22Rv1 (cell line): Measurements from ENCODE around the gene DLG4.

Experiments
- H3K27ac ChIP-seq: fragments of 450-650 bp; 2 replicates; pipeline ENCODE4 v1.5.1; 2017
- ZFX ChIP-seq: fragments of 450-650 bp; IDR thresholded peaks from 2 replicates; pipeline ENCODE4 v1.6.1; 2017; ENCODE audit warnings: antibody characterized with exemption, borderline replicate concordance
- TF ChIP-seq, protein P1 (sequence below): fragments of 450-650 bp; IDR thresholded peaks from 2 replicates; pipeline ENCODE4 v1.5.1; 2017; ENCODE audit warnings: mild to moderate bottlenecking

The DLG4 gene

DNA sequence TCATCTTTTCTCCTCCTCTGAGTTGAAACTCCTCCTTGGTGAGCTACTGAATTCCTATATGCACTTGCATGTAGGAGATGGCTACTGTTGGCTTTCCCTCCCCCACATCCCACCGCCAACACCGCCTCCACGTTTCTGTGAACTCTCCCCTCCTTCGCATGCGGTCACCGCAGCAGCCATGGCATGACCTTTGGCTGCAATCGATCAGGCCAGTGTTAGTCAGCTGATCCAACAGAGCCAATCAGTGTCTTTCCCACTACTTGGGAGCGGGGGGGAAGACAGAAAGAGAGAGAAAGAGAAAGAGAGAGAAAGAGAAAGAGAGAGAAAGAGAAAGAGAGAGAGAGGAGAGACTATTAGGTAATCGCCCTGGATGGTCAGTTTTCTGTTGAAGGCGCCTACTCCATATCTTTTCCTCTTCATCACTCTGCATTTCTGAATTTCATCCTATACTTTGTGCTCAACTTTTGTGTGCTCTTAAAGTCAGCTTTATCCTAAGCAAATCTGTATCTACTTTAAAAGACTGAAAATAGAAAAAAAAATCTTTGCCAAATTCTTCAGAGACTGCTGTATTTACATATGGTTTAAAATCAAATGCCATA lies 63.2 kb downstream of the DLG4 start:
- H3K27ac ChIP-seq, result no peak overlapping the region
- TF ChIP-seq, protein P1, sequence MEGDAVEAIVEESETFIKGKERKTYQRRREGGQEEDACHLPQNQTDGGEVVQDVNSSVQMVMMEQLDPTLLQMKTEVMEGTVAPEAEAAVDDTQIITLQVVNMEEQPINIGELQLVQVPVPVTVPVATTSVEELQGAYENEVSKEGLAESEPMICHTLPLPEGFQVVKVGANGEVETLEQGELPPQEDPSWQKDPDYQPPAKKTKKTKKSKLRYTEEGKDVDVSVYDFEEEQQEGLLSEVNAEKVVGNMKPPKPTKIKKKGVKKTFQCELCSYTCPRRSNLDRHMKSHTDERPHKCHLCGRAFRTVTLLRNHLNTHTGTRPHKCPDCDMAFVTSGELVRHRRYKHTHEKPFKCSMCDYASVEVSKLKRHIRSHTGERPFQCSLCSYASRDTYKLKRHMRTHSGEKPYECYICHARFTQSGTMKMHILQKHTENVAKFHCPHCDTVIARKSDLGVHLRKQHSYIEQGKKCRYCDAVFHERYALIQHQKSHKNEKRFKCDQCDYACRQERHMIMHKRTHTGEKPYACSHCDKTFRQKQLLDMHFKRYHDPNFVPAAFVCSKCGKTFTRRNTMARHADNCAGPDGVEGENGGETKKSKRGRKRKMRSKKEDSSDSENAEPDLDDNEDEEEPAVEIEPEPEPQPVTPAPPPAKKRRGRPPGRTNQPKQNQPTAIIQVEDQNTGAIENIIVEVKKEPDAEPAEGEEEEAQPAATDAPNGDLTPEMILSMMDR, result no peak
- TF ChIP-seq ZFX, result no peak

DNA sequence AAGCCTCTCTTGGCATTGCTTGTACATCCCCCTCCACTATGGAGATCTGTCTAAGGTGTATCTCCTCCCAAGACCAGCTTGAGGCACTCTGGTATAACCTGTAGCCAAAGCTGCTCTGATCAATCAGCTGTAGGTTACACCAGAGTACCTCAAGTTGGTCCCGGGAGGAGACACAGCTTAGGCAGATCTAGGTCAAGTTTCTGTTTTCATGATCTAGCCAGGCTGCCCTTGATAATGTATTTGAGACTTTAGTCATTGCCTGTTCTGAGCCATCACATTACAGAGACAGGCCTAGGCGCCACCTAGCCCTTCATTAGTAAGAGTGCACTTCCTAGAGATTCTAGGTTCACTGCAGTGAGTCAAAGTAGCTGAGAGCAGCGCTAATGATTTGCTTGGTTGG lies 71.9 kb downstream of the DLG4 start:
- H3K27ac ChIP-seq, result no peak overlapping the region

DNA sequence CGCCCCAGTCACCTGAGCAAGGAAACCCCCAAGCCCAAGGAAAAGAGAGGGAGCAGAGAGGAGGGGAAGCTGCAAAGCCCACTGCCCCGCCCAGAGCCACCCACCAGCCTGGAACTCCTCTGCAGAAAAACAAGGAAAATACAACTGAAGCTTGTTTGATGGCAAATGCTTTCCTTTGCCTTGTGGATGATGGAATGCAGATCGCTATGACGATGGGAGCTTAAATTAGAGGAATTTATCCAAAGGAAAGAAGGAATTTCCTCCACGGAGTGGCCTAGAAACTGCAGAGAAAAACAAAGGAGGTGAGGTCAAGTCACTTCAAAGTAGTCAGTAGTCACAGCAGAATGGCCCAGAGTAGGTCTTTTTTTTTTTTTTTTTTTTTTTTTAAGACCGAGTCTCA lies 73.5 kb downstream of the DLG4 start:
- H3K27ac ChIP-seq, result no peak overlapping the region
- TF ChIP-seq, protein P1, result no peak
- TF ChIP-seq ZFX, result no peak

More for the DNA sequence above, 71.9 kb downstream of the DLG4 start:
- TF ChIP-seq, protein P1, result no peak
- TF ChIP-seq ZFX, result no peak

DNA sequence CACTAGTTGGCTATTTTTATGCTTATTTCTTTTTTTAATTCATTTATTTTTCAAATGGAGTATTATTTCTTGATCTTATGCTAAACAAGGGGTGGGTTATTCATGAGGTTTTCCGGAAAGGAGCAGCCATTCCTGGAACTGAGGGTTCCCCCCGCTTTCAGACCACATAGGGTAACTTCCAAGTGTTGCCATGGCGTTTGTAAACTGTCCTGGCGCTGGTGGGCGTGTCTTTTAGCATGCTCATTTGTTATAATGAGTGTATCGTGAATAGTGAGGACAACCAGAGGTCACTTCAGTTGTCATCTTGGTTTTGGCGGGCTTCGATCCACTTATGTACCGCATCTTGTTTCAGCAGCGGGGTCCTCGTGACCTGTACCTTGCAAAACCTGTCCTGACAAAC lies 75.4 kb downstream of the DLG4 start:
- TF ChIP-seq, protein P1, result no peak
- no peak for TF ChIP-seq ZFX
- H3K27ac ChIP-seq, result no peak overlapping the region

DNA sequence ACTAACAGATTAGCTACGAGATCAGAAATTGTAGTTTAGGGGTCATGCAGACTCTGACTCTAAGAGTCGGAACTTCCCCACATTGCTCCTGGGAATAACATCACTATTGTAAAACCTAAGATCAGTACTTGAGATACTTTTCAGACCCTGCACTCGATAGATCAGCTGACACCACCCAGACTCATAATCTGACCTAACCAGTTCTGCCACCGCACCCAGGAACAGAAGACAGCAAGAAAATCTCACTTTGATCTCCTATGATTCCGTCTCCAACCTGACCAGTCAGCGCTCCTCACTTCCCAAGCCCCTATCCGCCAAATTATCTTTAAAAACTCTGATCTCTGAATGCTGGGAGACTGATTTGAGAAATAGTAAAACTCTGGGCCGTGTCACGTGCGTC lies 77.8 kb downstream of the DLG4 start:
- H3K27ac ChIP-seq, result no peak overlapping the region
- no peak for TF ChIP-seq ZFX
- TF ChIP-seq, protein P1, result no peak

DNA sequence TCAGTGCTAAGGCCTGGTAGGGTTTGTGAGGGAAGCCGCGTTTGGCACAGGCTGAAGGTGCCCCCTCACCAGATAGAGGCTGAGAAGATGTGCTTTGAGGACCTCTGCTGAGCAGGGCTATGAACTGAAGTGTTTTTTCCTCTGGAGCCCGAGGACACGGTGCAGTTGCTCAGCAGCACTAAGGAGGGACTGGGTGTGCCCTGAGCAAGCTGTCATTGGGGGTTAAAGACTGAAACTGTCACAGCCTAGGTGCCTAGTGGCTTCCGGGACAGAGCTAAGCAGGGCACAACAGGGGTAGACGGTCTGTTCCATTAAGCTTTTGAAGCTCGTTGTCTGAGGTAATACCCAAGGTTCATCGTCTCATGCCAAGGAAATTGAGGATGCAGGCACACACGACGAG lies 80.2 kb downstream of the DLG4 start:
- TF ChIP-seq, protein P1, result no peak
- TF ChIP-seq ZFX, result no peak
- no peak overlapping the region for H3K27ac ChIP-seq

DNA sequence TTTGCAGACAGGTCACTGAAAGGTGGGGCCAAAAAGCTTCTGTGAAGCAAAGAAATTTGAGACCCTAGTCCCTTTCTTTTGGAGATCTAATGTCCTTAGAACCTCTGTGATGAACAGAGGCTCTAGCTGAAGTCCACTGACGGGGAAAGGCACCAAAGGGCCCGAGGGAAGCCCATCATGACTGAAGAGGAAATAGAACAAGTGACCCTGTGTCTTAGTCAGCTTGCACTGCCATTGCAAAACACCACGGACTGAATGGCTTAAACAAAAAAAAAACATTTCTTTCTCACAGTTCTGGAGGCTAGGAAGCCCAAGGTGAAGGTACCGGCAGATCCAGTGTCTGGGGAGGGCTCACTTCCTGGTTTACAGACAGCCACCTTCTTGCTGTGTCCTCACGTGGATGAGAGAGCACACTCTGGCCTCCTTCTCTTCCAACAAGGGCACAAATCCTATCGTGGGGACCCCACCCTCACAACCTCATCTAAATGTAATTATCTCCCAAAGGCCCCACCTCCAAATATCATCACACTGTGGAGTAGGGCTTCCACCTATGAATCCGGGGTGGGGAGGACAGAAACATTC lies 80.7 kb downstream of the DLG4 start:
- TF ChIP-seq, protein P1, result no peak
- no peak for TF ChIP-seq ZFX
- H3K27ac ChIP-seq, result no peak overlapping the region
